ENCODE measurements around the gene NPBWR2. TPM values are rescaled to one million over a fixed set of nuclear protein-coding genes. Genes with fewer than 3 reads are reported as not detected.

NPBWR2 gene
- total and polyA plus RNA-seq, 2 donors (not counting 3 experiments of a cell fraction or from before 2014, with no cell fraction given): not detected

GRCh38 chr20:64072498-64073063, 34.8 kb downstream of the NPBWR2 start:
- no peak for FAIRE-seq

More at GRCh38 chr20:64072498-64073063, 34.8 kb downstream of the NPBWR2 start:
- Histone ChIP-seq H2AFZ (ENCODE audit: low read depth, low read length) (no peak overlapping the region), H3K4me2 (ENCODE audit: insufficient read depth, low read length) (no peak overlapping the region), H3K4me3 (replicated peaks in 1 of 3; ENCODE audit: insufficient read depth in 1 of 3, low read depth in 1 of 3, low read length in 3 of 3) (no peak overlapping the region), H3K9me3 (replicated peaks; ENCODE audit: control insufficient read depth, insufficient read depth, low read length) (no peaks in the 10 kb centered on the region), H3K27me3 (ENCODE audit: control insufficient read depth in 2 of 2, insufficient read depth in 2 of 2, low read length in 2 of 2) (no peaks in the 10 kb centered on the region), H3K9me1 (replicated peaks; ENCODE audit: control insufficient read depth, extremely low read depth, insufficient read depth, low read length) (no peaks in the 10 kb centered on the region), H3K9ac (replicated peaks; ENCODE audit: extremely low read depth, insufficient read depth, low read length) (no peak overlapping the region), H3K79me2 (ENCODE audit: control insufficient read depth, insufficient read depth, low read length) (peaks cover 2% of the 10 kb centered on the region), H3K36me3 (ENCODE audit: control insufficient read depth in 2 of 2, extremely low read depth in 1 of 2, insufficient read depth in 2 of 2, low read length in 2 of 2) (peaks cover 0 to 21% of the 10 kb centered on the region in 2 experiments), H3K27ac (ENCODE audit: insufficient read depth, low read depth, low read length) (no peak overlapping the region), H4K20me1 (replicated peaks; ENCODE audit: control insufficient read depth, extremely low read depth, insufficient read depth, low read length) (no peaks in the 10 kb centered on the region), H3K4me1 (ENCODE audit: control insufficient read depth, extremely low read depth, insufficient read depth, low read length) (no peaks in the 10 kb centered on the region)
- no TSS peak for BruUV-seq (replicated peaks)
- TF ChIP-seq POLR2A (IDR thresholded peaks at IDR 0.05; ENCODE audit: low read depth, low read length): no peak
- TF ChIP-seq GATA2 (IDR thresholded peaks at IDR 0.05; ENCODE audit: insufficient read depth, insufficient read length, low read depth, low read length): no peak
- no peak for TF ChIP-seq POLR2AphosphoS5 (IDR thresholded peaks at IDR 0.05; ENCODE audit: insufficient read depth, low read depth, low read length)
- TF ChIP-seq FOS (IDR thresholded peaks at IDR 0.05; ENCODE audit: borderline replicate concordance, insufficient read depth, low read length): no peak
- TF ChIP-seq, protein P1, sequence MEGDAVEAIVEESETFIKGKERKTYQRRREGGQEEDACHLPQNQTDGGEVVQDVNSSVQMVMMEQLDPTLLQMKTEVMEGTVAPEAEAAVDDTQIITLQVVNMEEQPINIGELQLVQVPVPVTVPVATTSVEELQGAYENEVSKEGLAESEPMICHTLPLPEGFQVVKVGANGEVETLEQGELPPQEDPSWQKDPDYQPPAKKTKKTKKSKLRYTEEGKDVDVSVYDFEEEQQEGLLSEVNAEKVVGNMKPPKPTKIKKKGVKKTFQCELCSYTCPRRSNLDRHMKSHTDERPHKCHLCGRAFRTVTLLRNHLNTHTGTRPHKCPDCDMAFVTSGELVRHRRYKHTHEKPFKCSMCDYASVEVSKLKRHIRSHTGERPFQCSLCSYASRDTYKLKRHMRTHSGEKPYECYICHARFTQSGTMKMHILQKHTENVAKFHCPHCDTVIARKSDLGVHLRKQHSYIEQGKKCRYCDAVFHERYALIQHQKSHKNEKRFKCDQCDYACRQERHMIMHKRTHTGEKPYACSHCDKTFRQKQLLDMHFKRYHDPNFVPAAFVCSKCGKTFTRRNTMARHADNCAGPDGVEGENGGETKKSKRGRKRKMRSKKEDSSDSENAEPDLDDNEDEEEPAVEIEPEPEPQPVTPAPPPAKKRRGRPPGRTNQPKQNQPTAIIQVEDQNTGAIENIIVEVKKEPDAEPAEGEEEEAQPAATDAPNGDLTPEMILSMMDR (IDR thresholded peaks at IDR 0.05; ENCODE audit: extremely low read depth in 1 of 2, insufficient read depth in 1 of 2, low read depth in 1 of 2, low read length in 2 of 2): no peak
- TF ChIP-seq EZH2 (IDR thresholded peaks at IDR 0.05; ENCODE audit: borderline replicate concordance, low read depth, low read length, severe bottlenecking): no peak
- TF ChIP-seq MYC (IDR thresholded peaks at IDR 0.05; ENCODE audit: low read depth, low read length): no peak
- no peak for TF ChIP-seq MAX (IDR thresholded peaks at IDR 0.05; ENCODE audit: insufficient read depth, insufficient read length)
- no peak for TF ChIP-seq JUN (IDR thresholded peaks at IDR 0.05; ENCODE audit: borderline replicate concordance, insufficient read depth, insufficient read length, low read depth)
- dilution Hi-C loops (cut with MboI; ENCODE audit: extremely low pct_ligation_motif_present, low sequenced_read_pairs): no loop called here
- intact Hi-C loops (cut with micrococcal nuclease): no loop called here
- POLR2A ChIA-PET: no interaction called here
- CTCF ChIA-PET: interaction anchor here (1.2 to 1.5 kb wide), 3 partner anchors 19 to 34 kb away, joined by 3 to 5 read pairs (median 5); no protein-coding TSS in a partner anchor
- DNase-seq (ENCODE audit: low read depth, low spot score): no peak
